ENCODE measurements around the gene TSC22D4. TPM values are rescaled to one million over a fixed set of nuclear protein-coding genes. Genes with fewer than 3 reads are reported as not detected.
A peak's percentile ranks its signal among the peaks of the same experiment; 100 is the strongest.
"Not testable (repeated sequence)": the region's sequence is repeated elsewhere in the genome, so short reads cannot be mapped to it uniquely, and the experiment has no call there.

Gene TSC22D4
- total RNA-seq, 1 donor from 2014 or later = 103 TPM

- Mint-ChIP-seq H3K4me1 (ENCODE audit: low read depth) (peaks cover 14% of the 10 kb centered on the region), H3K36me3 (ENCODE audit: low read depth) (no peaks in the 10 kb centered on the region), H3K9me3 (no peaks in the 10 kb centered on the region), H3K27ac (peak overlapping the region; percentile 20), H3K27me3 (ENCODE audit: low read depth) (no peaks in the 10 kb centered on the region), H3K4me3 (ENCODE audit: low read depth) (no peak overlapping the region)
- no peak for DNase-seq (ENCODE audit: low spot score)
- intact Hi-C loops (cut with micrococcal nuclease) = no loop called here
These were observed 35.7 kb downstream of the TSC22D4 start for GRCh38 chr7:100443096-100443840.

GRCh38 chr7:100441641-100442535 is 37.1 kb downstream of the TSC22D4 start:
- Mint-ChIP-seq H3K4me3 (ENCODE audit: low read depth) (no peak overlapping the region), H3K27ac (no peak overlapping the region)

GRCh38 chr7:100439244-100439643 is 39.8 kb downstream of the TSC22D4 start:
- H3K4me3 Mint-ChIP-seq (ENCODE audit: low read depth); DNase-seq (ENCODE audit: low spot score); H3K27ac Mint-ChIP-seq; H3K9me3 Mint-ChIP-seq; H3K27me3 Mint-ChIP-seq (ENCODE audit: low read depth); intact Hi-C loops (cut with micrococcal nuclease): not testable (repeated sequence)
- Mint-ChIP-seq H3K4me1 (ENCODE audit: low read depth) (peaks cover 12% of the 10 kb centered on the region), H3K36me3 (ENCODE audit: low read depth) (peaks cover 21% of the 10 kb centered on the region)

More at GRCh38 chr7:100441641-100442535, 37.1 kb downstream of the TSC22D4 start:
- H3K36me3 Mint-ChIP-seq (ENCODE audit: low read depth) = no peaks in the 10 kb centered on the region
- intact Hi-C loops (cut with micrococcal nuclease) = no loop called here
- no peaks in the 10 kb centered on the region for H3K27me3 Mint-ChIP-seq (ENCODE audit: low read depth)
- H3K4me1 Mint-ChIP-seq (ENCODE audit: low read depth) = peaks cover 14% of the 10 kb centered on the region
- no peak for DNase-seq (ENCODE audit: low spot score)
- H3K9me3 Mint-ChIP-seq = no peaks in the 10 kb centered on the region

GRCh38 chr7:100438731-100439130 is 40.3 kb downstream of the TSC22D4 start:
- intact Hi-C loops (cut with micrococcal nuclease); H3K4me3 Mint-ChIP-seq (ENCODE audit: low read depth); H3K27me3 Mint-ChIP-seq (ENCODE audit: low read depth); H3K9me3 Mint-ChIP-seq; H3K27ac Mint-ChIP-seq; DNase-seq (ENCODE audit: low spot score): not testable (repeated sequence)
- peaks cover 26% of the 10 kb centered on the region for H3K36me3 Mint-ChIP-seq (ENCODE audit: low read depth)
- peaks cover 11% of the 10 kb centered on the region for H3K4me1 Mint-ChIP-seq (ENCODE audit: low read depth)

- intact Hi-C loops (cut with micrococcal nuclease) = no loop called here
- no peak overlapping the region for H3K4me3 Mint-ChIP-seq (ENCODE audit: low read depth)
- peaks cover 32% of the 10 kb centered on the region for H3K36me3 Mint-ChIP-seq (ENCODE audit: low read depth)
- H3K27ac Mint-ChIP-seq = peak overlapping the region; percentile 55
- no peaks in the 10 kb centered on the region for H3K9me3 Mint-ChIP-seq
- no peak for DNase-seq (ENCODE audit: low spot score)
- peaks cover 16% of the 10 kb centered on the region for H3K4me1 Mint-ChIP-seq (ENCODE audit: low read depth)
- no peaks in the 10 kb centered on the region for H3K27me3 Mint-ChIP-seq (ENCODE audit: low read depth)
These were observed 40.8 kb downstream of the TSC22D4 start for GRCh38 chr7:100438172-100438571.

- H3K4me1 Mint-ChIP-seq (ENCODE audit: low read depth) = peaks cover 21% of the 10 kb centered on the region
- H3K9me3 Mint-ChIP-seq = no peaks in the 10 kb centered on the region
- no peaks in the 10 kb centered on the region for H3K27me3 Mint-ChIP-seq (ENCODE audit: low read depth)
- no peak overlapping the region for H3K27ac Mint-ChIP-seq
- H3K36me3 Mint-ChIP-seq (ENCODE audit: low read depth) = peaks cover 39% of the 10 kb centered on the region
- no peak for DNase-seq (ENCODE audit: low spot score)
- H3K4me3 Mint-ChIP-seq (ENCODE audit: low read depth) = peak overlapping the region; percentile 37
- intact Hi-C loops (cut with micrococcal nuclease) = no loop called here
These were observed 41.6 kb downstream of the TSC22D4 start for GRCh38 chr7:100437150-100438100.

GRCh38 chr7:100435401-100436304 is 43.4 kb downstream of the TSC22D4 start:
- Mint-ChIP-seq H3K27me3 (ENCODE audit: low read depth) (no peaks in the 10 kb centered on the region), H3K4me3 (ENCODE audit: low read depth) (peak overlapping the region; percentile 94), H3K4me1 (ENCODE audit: low read depth) (peaks cover 32% of the 10 kb centered on the region), H3K36me3 (ENCODE audit: low read depth) (peaks cover 51% of the 10 kb centered on the region), H3K27ac (peak overlapping the region; percentile 78), H3K9me3 (no peaks in the 10 kb centered on the region)
- intact Hi-C loops (cut with micrococcal nuclease) = no loop called here
- peak; percentile 38 for DNase-seq (ENCODE audit: low spot score)

- intact Hi-C loops (cut with micrococcal nuclease) = no loop called here
- no peaks in the 10 kb centered on the region for H3K9me3 Mint-ChIP-seq
- H3K27ac Mint-ChIP-seq = peak overlapping the region; percentile 78
- H3K36me3 Mint-ChIP-seq (ENCODE audit: low read depth) = peaks cover 56% of the 10 kb centered on the region
- H3K4me3 Mint-ChIP-seq (ENCODE audit: low read depth) = peak overlapping the region; percentile 85
- peaks cover 35% of the 10 kb centered on the region for H3K4me1 Mint-ChIP-seq (ENCODE audit: low read depth)
- H3K27me3 Mint-ChIP-seq (ENCODE audit: low read depth) = no peaks in the 10 kb centered on the region
- no peak for DNase-seq (ENCODE audit: low spot score)
These were observed 44.5 kb downstream of the TSC22D4 start for GRCh38 chr7:100434297-100435144.

- peaks cover 36% of the 10 kb centered on the region for H3K4me1 Mint-ChIP-seq (ENCODE audit: low read depth)
- intact Hi-C loops (cut with micrococcal nuclease) = no loop called here
- H3K9me3 Mint-ChIP-seq = no peaks in the 10 kb centered on the region
- H3K4me3 Mint-ChIP-seq (ENCODE audit: low read depth) = peak overlapping the region; percentile 85
- no peak for DNase-seq (ENCODE audit: low spot score)
- H3K27me3 Mint-ChIP-seq (ENCODE audit: low read depth) = no peaks in the 10 kb centered on the region
- peaks cover 58% of the 10 kb centered on the region for H3K36me3 Mint-ChIP-seq (ENCODE audit: low read depth)
- H3K27ac Mint-ChIP-seq = peak overlapping the region; percentile 43
These were observed 45.3 kb downstream of the TSC22D4 start for GRCh38 chr7:100433592-100434296.

- intact Hi-C loops (cut with micrococcal nuclease) = no loop called here
- no peak for DNase-seq (ENCODE audit: low spot score)
- Mint-ChIP-seq H3K27me3 (ENCODE audit: low read depth) (no peaks in the 10 kb centered on the region), H3K27ac (no peak overlapping the region), H3K36me3 (ENCODE audit: low read depth) (peaks cover 58% of the 10 kb centered on the region), H3K4me3 (ENCODE audit: low read depth) (peak overlapping the region; percentile 34), H3K9me3 (no peaks in the 10 kb centered on the region), H3K4me1 (ENCODE audit: low read depth) (peaks cover 36% of the 10 kb centered on the region)
These were observed 45.8 kb downstream of the TSC22D4 start for GRCh38 chr7:100433276-100433591.

Data from activated T-helper 2 cell treated with anti-CD3 and anti-CD28 coated beads, Interferon-gamma antibody, Interleukin-2, Interleukin-4, amounts not matched to agents 10 μg/mL and 5 μg/mL and 100 μg/mL, durations not matched to agents 14 hours and 24 hours and 36 hours (primary cell).